ENCODE results near the gene TRIP4. TPM values are rescaled to one million over a fixed set of nuclear protein-coding genes. Genes with fewer than 3 reads are reported as not detected.

Gene TRIP4
- total RNA-seq, 1 experiment from 2014 or later, result 21.7 TPM

GRCh38 chr15:64343841-64344240 is 43.8 kb upstream of the TRIP4 start:
- no peak overlapping the region for H3K9ac ChIP-seq (ENCODE audit: extremely low read depth, insufficient read length, low read length)
- H3K4me2 ChIP-seq (ENCODE audit: insufficient read depth, insufficient read length, low read length), result no peak overlapping the region
- H2AK5ac ChIP-seq (ENCODE audit: insufficient read length, low read length), result no peak overlapping the region
- no peaks in the 10 kb centered on the region for H3K9me3 Mint-ChIP-seq
- no peaks in the 10 kb centered on the region for H3K4me1 ChIP-seq (ENCODE audit: insufficient read depth, low read length)
- H2AFZ ChIP-seq (ENCODE audit: low read length), result no peak overlapping the region
- no peak overlapping the region for H2BK120ac ChIP-seq (ENCODE audit: low read depth, low read length, poor library complexity, severe bottlenecking)
- no peak overlapping the region for H3K27ac Mint-ChIP-seq
- H3K4me3 Mint-ChIP-seq, result no peak overlapping the region
- no peak overlapping the region for H2BK12ac ChIP-seq (ENCODE audit: insufficient read length, low read depth, low read length)
- DNase-seq, result no peak
- H3K9me3 ChIP-seq (ENCODE audit: control insufficient read depth, low read depth, low read length), result no peaks in the 10 kb centered on the region
- no peaks in the 10 kb centered on the region for H3K79me1 ChIP-seq (ENCODE audit: insufficient read depth, low read depth, low read length, poor library complexity, severe bottlenecking)
- H4K91ac ChIP-seq (ENCODE audit: insufficient read length, low read depth, low read length), result no peak overlapping the region
- no peaks in the 10 kb centered on the region for H4K20me1 ChIP-seq (ENCODE audit: control insufficient read depth, insufficient read depth, insufficient read length)
- no peak overlapping the region for H4K5ac ChIP-seq (ENCODE audit: insufficient read length, low read depth, low read length)
- no peak overlapping the region for H3K4ac ChIP-seq (ENCODE audit: low read depth, low read length)
- H2BK5ac ChIP-seq (ENCODE audit: insufficient read length, low read length), result no peak overlapping the region
- H3T11ph ChIP-seq (ENCODE audit: low read length), result no peak overlapping the region
- H2BK15ac ChIP-seq (ENCODE audit: low read depth, low read length), result no peak overlapping the region
- no peak overlapping the region for H3K23ac ChIP-seq (ENCODE audit: insufficient read length, low read depth, low read length)
- no peak overlapping the region for H2BK20ac ChIP-seq (ENCODE audit: low read depth, low read length, poor library complexity, severe bottlenecking)
- H3K79me2 ChIP-seq (ENCODE audit: insufficient read depth, low read length), result no peaks in the 10 kb centered on the region
- H3K14ac ChIP-seq (ENCODE audit: insufficient read depth, low read length), result no peak overlapping the region
- no peak overlapping the region for H3K56ac ChIP-seq (ENCODE audit: insufficient read length, low read depth, low read length)
- peaks cover 2 to 26% (median 17%) of the 10 kb centered on the region in 3 experiments; a peak in 6 of 7 replicates for H3K36me3 Mint-ChIP-seq (ENCODE audit: insufficient read depth in 1 of 3, low read depth in 3 of 3)
- H3K4me1 Mint-ChIP-seq, result peaks cover 9 to 12% of the 10 kb centered on the region in 2 experiments
- H4K8ac ChIP-seq (replicated peaks; ENCODE audit: insufficient read length, low read depth, low read length), result no peak overlapping the region
- no peak overlapping the region for H3K18ac ChIP-seq (ENCODE audit: insufficient read length, low read depth, low read length)
- no CpG with 5 or more reads among the region's 2 CpGs for WGBS (ENCODE audit: extremely low coverage, insufficient read length, low lambda C conversion rate)
- H3K27me3 Mint-ChIP-seq (ENCODE audit: low read depth), result no peaks in the 10 kb centered on the region
- TF ChIP-seq, protein P1, sequence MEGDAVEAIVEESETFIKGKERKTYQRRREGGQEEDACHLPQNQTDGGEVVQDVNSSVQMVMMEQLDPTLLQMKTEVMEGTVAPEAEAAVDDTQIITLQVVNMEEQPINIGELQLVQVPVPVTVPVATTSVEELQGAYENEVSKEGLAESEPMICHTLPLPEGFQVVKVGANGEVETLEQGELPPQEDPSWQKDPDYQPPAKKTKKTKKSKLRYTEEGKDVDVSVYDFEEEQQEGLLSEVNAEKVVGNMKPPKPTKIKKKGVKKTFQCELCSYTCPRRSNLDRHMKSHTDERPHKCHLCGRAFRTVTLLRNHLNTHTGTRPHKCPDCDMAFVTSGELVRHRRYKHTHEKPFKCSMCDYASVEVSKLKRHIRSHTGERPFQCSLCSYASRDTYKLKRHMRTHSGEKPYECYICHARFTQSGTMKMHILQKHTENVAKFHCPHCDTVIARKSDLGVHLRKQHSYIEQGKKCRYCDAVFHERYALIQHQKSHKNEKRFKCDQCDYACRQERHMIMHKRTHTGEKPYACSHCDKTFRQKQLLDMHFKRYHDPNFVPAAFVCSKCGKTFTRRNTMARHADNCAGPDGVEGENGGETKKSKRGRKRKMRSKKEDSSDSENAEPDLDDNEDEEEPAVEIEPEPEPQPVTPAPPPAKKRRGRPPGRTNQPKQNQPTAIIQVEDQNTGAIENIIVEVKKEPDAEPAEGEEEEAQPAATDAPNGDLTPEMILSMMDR (conservative IDR thresholded peaks at IDR 0.05), result no peak
- H3K23me2 ChIP-seq (ENCODE audit: insufficient read length, low read depth, low read length, poor library complexity, severe bottlenecking), result no peaks in the 10 kb centered on the region
- no peaks in the 10 kb centered on the region for H3K27me3 ChIP-seq (ENCODE audit: insufficient read depth, low read length)
- no peak overlapping the region for H3K27ac ChIP-seq (ENCODE audit: insufficient read length, low read depth, low read length)
